ENCODE data around the gene PPP2R5B.

PPP2R5B gene

GRCh38 chr11:64923944-64924909 lies at the start of gene PPP2R5B:
PPP2R5B (plus strand) TSS chr11:64924689; CDS start chr11:64925735, 1,046 bp downstream.
- H3K9me3 ChIP-seq (ENCODE audit: severe bottlenecking): no peaks in the 10 kb centered on the region
- DNase-seq: peak; percentile 92
- H3K27ac ChIP-seq: peak within 1 kb of the TSS; percentile 85
- H3K27me3 ChIP-seq (ENCODE audit: insufficient read depth, low read depth, severe bottlenecking): no peaks in the 10 kb centered on the region
- H3K36me3 ChIP-seq: no peaks in the 10 kb centered on the region
- H3K4me3 ChIP-seq (ENCODE audit: low read depth, low read length): peak within 1 kb of the TSS; percentile 71
- no peak for TF ChIP-seq CTCF (IDR thresholded peaks at IDR 0.05; ENCODE audit: low read depth, low read length)

GRCh38 chr11:64875369-64876228 lies 48.9 kb upstream of the PPP2R5B start:
- Histone ChIP-seq H3K36me3 (peaks cover 10% of the 10 kb centered on the region), H3K4me3 (ENCODE audit: low read depth, low read length) (no peak overlapping the region), H3K27ac (no peak overlapping the region), H3K27me3 (ENCODE audit: insufficient read depth, low read depth, severe bottlenecking) (no peaks in the 10 kb centered on the region), H3K9me3 (ENCODE audit: severe bottlenecking) (no peaks in the 10 kb centered on the region)
- TF ChIP-seq CTCF (IDR thresholded peaks at IDR 0.05; ENCODE audit: low read depth, low read length): no peak
- DNase-seq: no peak

GRCh38 chr11:64876229-64876750 lies 48.2 kb upstream of the PPP2R5B start:
- H3K36me3 ChIP-seq: peaks cover 10% of the 10 kb centered on the region
- no peaks in the 10 kb centered on the region for H3K27me3 ChIP-seq (ENCODE audit: insufficient read depth, low read depth, severe bottlenecking)
- H3K27ac ChIP-seq: no peak overlapping the region
- no peak overlapping the region for H3K4me3 ChIP-seq (ENCODE audit: low read depth, low read length)
- H3K9me3 ChIP-seq (ENCODE audit: severe bottlenecking): no peaks in the 10 kb centered on the region
- DNase-seq: no peak
- no peak for TF ChIP-seq CTCF (IDR thresholded peaks at IDR 0.05; ENCODE audit: low read depth, low read length)

- H3K27ac ChIP-seq: no peak overlapping the region
- peaks cover 6% of the 10 kb centered on the region for H3K36me3 ChIP-seq
- H3K4me3 ChIP-seq (ENCODE audit: low read depth, low read length): no peak overlapping the region
- TF ChIP-seq CTCF (IDR thresholded peaks at IDR 0.05; ENCODE audit: low read depth, low read length): no peak
- H3K9me3 ChIP-seq (ENCODE audit: severe bottlenecking): no peaks in the 10 kb centered on the region
- no peak for DNase-seq
- H3K27me3 ChIP-seq (ENCODE audit: insufficient read depth, low read depth, severe bottlenecking): no peaks in the 10 kb centered on the region
Measured at GRCh38 chr11:64876835-64877341, 47.6 kb upstream of the PPP2R5B start.

GRCh38 chr11:64877390-64878222 lies 46.9 kb upstream of the PPP2R5B start:
- Histone ChIP-seq H3K9me3 (ENCODE audit: severe bottlenecking) (no peaks in the 10 kb centered on the region), H3K27ac (peak overlapping the region; percentile 32), H3K36me3 (peaks cover 3% of the 10 kb centered on the region), H3K27me3 (ENCODE audit: insufficient read depth, low read depth, severe bottlenecking) (no peaks in the 10 kb centered on the region), H3K4me3 (ENCODE audit: low read depth, low read length) (peak overlapping the region; percentile 66)
- no peak for DNase-seq
- no peak for TF ChIP-seq CTCF (IDR thresholded peaks at IDR 0.05; ENCODE audit: low read depth, low read length)

Data from WERI-Rb-1 (cell line).